Measurements from ENCODE around the gene KCNC3.

Gene KCNC3

GRCh38 chr19:50322234-50322633 lies 6.9 kb downstream of the KCNC3 start:
- no peak overlapping the region for H3K4me3 ChIP-seq (ENCODE audit: low read depth, low read length)
- no peak for DNase-seq (ENCODE audit: low read depth)
- TF ChIP-seq CTCF (IDR thresholded peaks at IDR 0.05; ENCODE audit: low read depth, low read length, missing control alignments): no peak
- in situ Hi-C loops (cut with HindIII; ENCODE audit: low sequenced_read_pairs): no loop called here

- no peak for DNase-seq (ENCODE audit: low read depth)
- no peak for TF ChIP-seq CTCF (IDR thresholded peaks at IDR 0.05; ENCODE audit: low read depth, low read length, missing control alignments)
- in situ Hi-C loops (cut with HindIII; ENCODE audit: low sequenced_read_pairs): no loop called here
- no peak overlapping the region for H3K4me3 ChIP-seq (ENCODE audit: low read depth, low read length)
These were observed 7.3 kb downstream of the KCNC3 start for GRCh38 chr19:50321831-50322230.

- no peak overlapping the region for H3K4me3 ChIP-seq (ENCODE audit: low read depth, low read length)
- DNase-seq (ENCODE audit: low read depth): no peak
- in situ Hi-C loops (cut with HindIII; ENCODE audit: low sequenced_read_pairs): no loop called here
- TF ChIP-seq CTCF (IDR thresholded peaks at IDR 0.05; ENCODE audit: low read depth, low read length, missing control alignments): no peak
These were observed 8.6 kb downstream of the KCNC3 start for GRCh38 chr19:50320596-50320995.

- no peak for DNase-seq (ENCODE audit: low read depth)
- in situ Hi-C loops (cut with HindIII; ENCODE audit: low sequenced_read_pairs): no loop called here
- no peak for TF ChIP-seq CTCF (IDR thresholded peaks at IDR 0.05; ENCODE audit: low read depth, low read length, missing control alignments)
- no peak overlapping the region for H3K4me3 ChIP-seq (ENCODE audit: low read depth, low read length)
These were observed 9.1 kb downstream of the KCNC3 start for GRCh38 chr19:50320051-50320450.

GRCh38 chr19:50319156-50319555 lies 10.0 kb downstream of the KCNC3 start:
- TF ChIP-seq CTCF (IDR thresholded peaks at IDR 0.05; ENCODE audit: low read depth, low read length, missing control alignments): no peak
- H3K4me3 ChIP-seq (ENCODE audit: low read depth, low read length): no peak overlapping the region
- in situ Hi-C loops (cut with HindIII; ENCODE audit: low sequenced_read_pairs): no loop called here

DNA sequence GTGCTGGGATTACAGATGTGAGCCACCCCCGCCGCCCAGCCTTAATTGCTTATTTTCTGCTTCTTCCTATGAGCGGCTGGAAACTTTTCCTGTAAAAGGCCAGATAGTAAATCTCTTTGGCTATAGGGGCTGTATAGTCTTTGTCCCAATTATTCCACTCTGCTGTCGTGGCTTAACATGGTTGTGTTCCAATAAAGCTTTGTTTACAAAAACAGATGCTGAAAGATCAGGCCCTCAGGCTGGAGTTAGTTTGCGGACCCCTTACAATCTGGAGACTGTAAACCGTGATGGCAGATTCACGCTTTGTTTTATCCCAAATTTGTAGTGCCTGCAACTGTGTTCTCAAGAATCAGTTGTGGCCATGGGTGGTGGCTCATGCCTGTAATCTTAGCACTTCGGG lies 10.7 kb downstream of the KCNC3 start:
- no peak for DNase-seq (ENCODE audit: low read depth)
- TF ChIP-seq CTCF (IDR thresholded peaks at IDR 0.05; ENCODE audit: low read depth, low read length, missing control alignments): no peak
- in situ Hi-C loops (cut with HindIII; ENCODE audit: low sequenced_read_pairs): no loop called here
- H3K4me3 ChIP-seq (ENCODE audit: low read depth, low read length): no peak overlapping the region

More at GRCh38 chr19:50319156-50319555, 10.0 kb downstream of the KCNC3 start:
- no peak for DNase-seq (ENCODE audit: low read depth)

DNA sequence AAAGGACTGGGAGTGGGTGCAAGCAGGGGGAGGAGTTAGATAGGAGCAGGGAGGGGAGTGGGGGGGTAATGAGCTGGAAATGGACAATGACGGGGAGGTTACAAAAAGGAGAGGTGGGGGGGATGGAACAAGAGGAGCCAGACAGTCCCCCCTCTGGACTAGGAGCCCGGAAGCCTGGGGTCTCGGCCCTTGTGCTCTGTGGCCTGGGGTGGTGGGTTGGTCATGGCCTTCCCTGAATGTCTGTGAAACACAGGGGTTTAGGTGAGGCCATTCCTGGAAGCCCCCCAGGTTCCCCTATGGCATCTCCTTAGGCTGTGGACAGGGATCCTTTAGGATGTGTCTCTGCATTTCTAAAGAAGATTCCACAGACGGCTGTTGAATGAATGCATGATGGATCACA lies 12.1 kb downstream of the KCNC3 start:
- TF ChIP-seq CTCF (IDR thresholded peaks at IDR 0.05; ENCODE audit: low read depth, low read length, missing control alignments): no peak
- in situ Hi-C loops (cut with HindIII; ENCODE audit: low sequenced_read_pairs): no loop called here
- H3K4me3 ChIP-seq (ENCODE audit: low read depth, low read length): no peak overlapping the region
- no peak for DNase-seq (ENCODE audit: low read depth)

Data from astrocyte of the cerebellum (primary cell).